ENCODE data around the gene ITPK1. TPM values are rescaled to one million over a fixed set of nuclear protein-coding genes. Genes with fewer than 3 reads are reported as not detected.

The ITPK1 gene
- total and polyA plus RNA-seq, 2 experiments from 2014 or later = 35.9 to 101 TPM

- DNase-seq (ENCODE audit: low spot score) (no peak), ATAC-seq (no peak)
- Histone ChIP-seq H3K27ac (ENCODE audit: low read depth) (no peak overlapping the region), H3K4me1 (ENCODE audit: insufficient read depth) (no peaks in the 10 kb centered on the region), H3K36me3 (ENCODE audit: insufficient read depth) (no peaks in the 10 kb centered on the region), H3K9me2 (ENCODE audit: insufficient read depth) (no peaks in the 10 kb centered on the region), H3K27me3 (ENCODE audit: insufficient read depth) (no peaks in the 10 kb centered on the region), H4K20me1 (replicated peaks; ENCODE audit: insufficient read depth) (no peaks in the 10 kb centered on the region), H3K79me2 (replicated peaks; ENCODE audit: insufficient read depth) (no peaks in the 10 kb centered on the region), H3K4me2 (no peak overlapping the region), H3F3A (replicated peaks; ENCODE audit: low read depth) (no peaks in the 10 kb centered on the region), H2AFZ (no peak overlapping the region), H3K4me3 (no peak overlapping the region)
- Mint-ChIP-seq H3K4me3 (no peak overlapping the region), H3K27ac (no peak overlapping the region), H3K36me3 (ENCODE audit: low read depth) (no peaks in the 10 kb centered on the region), H3K9me3 (no peaks in the 10 kb centered on the region), H3K4me1 (peaks cover 7% of the 10 kb centered on the region; the same call in 1 of the 3 replicates), H3K27me3 (ENCODE audit: insufficient read depth, low read depth, poor library complexity) (no peaks in the 10 kb centered on the region)
- TF ChIP-seq ETS1 (IDR thresholded peaks at IDR 0.05) (no peak), CREB1 (CRISPR knock-in tag; IDR thresholded peaks at IDR 0.05; ENCODE audit: low read depth) (no peak), REST (IDR thresholded peaks at IDR 0.05; ENCODE audit: unreplicated experiment) (no peak), EZH2 (IDR thresholded peaks at IDR 0.05; ENCODE audit: low read depth, unreplicated experiment) (no peak), ZNF114 (CRISPR knock-in tag; IDR thresholded peaks at IDR 0.05) (no peak), STAT1 (IDR thresholded peaks at IDR 0.05; ENCODE audit: unreplicated experiment) (no peak), ZNF331 (CRISPR knock-in tag; IDR thresholded peaks at IDR 0.05; ENCODE audit: low read depth) (no peak), JUNB (IDR thresholded peaks at IDR 0.05; ENCODE audit: unreplicated experiment) (no peak), EZH2phosphoT487 (IDR thresholded peaks at IDR 0.05; ENCODE audit: unreplicated experiment) (no peak), ZNF462 (CRISPR knock-in tag; IDR thresholded peaks at IDR 0.05) (no peak), NANOG (IDR thresholded peaks at IDR 0.05; ENCODE audit: borderline replicate concordance) (no peak), CTCF (conservative IDR thresholded peaks at IDR 0.05; ENCODE audit: low read depth in 2 of 2) (no peak), POLR2AphosphoS5 (IDR thresholded peaks at IDR 0.05; ENCODE audit: low read depth) (no peak)
These were observed 17.7 kb upstream of the ITPK1 start for GRCh38 chr14:93133464-93133863.

Measured in GM23338 (cell line).